Stimulated activated CD4-positive, alpha-beta T cell treated with anti-CD3 and anti-CD28 coated beads, Interleukin-4, amount 100 ng/mL, for 4 hours (primary cell): Measurements from ENCODE around the gene MCTS1.
"Not testable (repeated sequence)": the region's sequence is repeated elsewhere in the genome, so short reads cannot be mapped to it uniquely, and the experiment has no call there.

Experiments
- DNase-seq, 2 experiments: peaks; one replicate each; pipeline ENCODE4 v3.0.0-alpha.2; 2020

MCTS1 gene, protein sequence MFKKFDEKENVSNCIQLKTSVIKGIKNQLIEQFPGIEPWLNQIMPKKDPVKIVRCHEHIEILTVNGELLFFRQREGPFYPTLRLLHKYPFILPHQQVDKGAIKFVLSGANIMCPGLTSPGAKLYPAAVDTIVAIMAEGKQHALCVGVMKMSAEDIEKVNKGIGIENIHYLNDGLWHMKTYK

DNA sequence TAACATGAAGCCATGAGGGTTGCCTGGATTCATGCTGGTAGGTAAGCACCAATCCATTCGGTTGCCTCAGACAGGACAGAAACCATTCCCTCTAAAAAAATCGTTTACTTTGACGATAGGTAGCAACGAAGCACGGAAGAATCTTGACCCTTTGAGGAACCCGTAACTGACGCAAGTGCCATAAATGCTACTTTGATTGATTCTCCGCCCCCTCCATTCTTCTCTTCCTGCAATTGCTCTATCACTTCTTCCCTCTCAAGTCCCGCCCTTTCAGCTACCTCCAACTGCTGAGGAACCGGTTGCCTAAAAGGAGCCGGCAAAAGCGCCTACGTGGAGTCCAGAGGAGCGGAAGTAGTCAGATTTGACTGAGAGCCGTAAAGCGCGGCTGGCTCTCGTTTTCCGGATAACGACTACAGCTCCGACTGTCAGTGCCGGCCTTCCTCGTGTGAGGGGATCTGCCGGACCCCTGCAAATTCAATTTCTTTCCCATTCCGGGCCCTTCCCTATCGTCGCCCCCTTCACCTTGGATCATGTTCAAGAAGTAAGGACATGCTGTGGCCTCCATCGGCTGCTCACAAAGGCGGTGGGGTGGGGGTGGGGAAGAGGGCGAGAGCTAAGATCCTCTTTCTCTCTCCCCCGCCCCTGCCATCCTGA, at the start of gene MCTS1:
MCTS1 (plus strand) TSS at position 395 of the 654 bp plus-strand sequence; CDS start at position 531, 136 bp downstream.
- peak; percentile 62 to 80 for DNase-seq

DNA sequence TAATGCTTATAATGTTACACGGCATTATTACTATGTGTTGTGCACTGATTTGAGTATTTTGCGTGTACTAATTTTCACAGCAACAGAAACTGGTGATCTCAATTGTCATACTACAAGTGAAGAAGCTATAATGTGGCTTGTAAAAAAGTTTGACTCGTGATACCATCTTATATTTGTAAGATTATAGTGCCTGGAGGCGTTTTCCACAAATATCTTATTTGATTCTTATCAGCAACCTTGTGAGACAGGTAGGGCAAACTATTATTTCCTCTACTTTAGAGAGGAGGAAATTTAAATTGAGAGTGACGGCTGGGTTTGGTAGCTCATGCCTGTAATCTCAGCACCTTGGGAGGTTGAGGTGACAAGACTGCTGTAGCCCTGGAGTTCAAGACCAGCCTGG, 47.6 kb upstream of the MCTS1 start:
- no peak for DNase-seq

DNA sequence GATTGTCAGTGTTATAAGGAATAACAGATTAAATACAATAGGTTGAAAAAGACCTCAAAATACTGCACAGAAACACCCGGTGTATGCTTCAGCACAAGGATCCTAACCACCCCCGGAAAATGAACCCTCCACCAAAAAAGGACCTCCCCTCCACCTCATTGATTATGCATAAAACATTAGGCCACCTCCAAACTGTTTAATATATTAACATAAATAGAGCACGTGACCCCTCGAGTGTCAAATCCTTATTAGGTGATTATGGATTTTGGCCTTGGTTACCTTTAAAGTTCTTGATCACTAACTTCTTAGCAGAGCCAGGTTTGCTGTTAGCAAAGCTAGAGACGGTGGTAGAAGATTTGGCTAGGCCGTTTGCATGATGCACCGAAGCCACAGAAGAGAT, 44.1 kb upstream of the MCTS1 start:
- no peak for DNase-seq

DNA sequence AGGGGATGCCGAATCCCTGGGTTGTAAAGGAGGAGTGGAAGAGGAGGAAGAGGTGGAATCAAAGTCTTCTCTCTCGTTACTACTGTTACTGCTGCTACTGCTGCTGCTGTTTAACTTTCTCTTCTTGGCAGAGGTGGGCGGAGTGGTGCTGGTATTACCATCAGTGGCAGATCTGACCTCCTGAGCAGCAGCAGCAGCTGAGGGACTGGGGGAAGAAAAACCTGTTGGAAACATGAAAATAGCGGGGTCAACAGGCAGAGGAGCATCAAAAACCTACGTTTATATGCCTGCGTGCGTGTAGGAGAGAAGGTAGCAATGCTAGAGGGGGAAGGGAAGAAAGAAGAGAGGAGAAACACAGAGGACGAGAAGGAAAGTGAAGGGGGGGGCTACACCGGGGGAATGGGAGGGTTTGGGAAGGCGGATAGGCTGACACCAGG, 43.5 kb upstream of the MCTS1 start:
- peak; percentile 10 to 27 for DNase-seq

DNA sequence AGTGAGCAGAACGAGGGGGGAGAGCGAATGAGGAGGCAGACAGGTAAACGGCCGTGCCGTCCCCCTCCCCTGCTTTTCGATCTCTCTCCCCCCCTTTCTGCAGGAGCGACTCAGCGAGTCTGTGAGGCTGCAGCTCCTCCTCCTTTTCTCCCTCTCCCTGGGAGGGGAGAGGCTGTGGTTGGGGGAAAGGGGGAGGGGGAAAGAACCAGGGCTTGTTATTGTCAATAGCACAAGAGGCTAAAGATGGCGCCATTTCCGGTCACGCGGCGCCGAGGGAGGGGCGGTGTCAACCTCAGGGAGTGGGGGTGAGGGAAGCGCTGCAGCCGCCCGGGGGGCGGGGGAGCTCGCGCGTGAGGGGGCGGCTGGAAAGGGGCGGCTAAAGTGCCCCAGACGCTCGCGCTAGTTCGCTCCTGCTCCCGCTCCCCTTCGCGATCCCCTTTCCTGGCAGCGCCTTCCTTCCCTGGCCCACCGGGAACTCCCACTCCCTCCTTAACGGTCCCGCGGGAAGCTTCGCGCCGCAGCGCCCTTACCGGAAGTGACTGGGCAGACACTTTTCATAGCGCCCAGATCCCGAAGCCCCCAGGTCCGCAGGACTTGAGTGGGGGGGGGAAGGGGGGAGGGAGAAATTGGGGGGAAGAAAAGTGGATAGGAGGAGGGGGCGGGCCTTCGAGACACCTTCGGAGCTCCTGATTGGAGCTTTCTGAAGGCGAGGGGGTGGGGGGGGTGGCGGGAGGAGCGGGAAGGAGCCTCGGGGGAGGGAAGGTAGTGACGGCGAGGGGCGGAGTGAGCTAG, 42.9 kb upstream of the MCTS1 start, which contains the start of gene CUL4B:
CUL4B (minus strand) TSS at position 121 of the 792 bp plus-strand sequence. CDS start 324 bp downstream, outside the sequence.
- DNase-seq, result peak; percentile 82 to 90

DNA sequence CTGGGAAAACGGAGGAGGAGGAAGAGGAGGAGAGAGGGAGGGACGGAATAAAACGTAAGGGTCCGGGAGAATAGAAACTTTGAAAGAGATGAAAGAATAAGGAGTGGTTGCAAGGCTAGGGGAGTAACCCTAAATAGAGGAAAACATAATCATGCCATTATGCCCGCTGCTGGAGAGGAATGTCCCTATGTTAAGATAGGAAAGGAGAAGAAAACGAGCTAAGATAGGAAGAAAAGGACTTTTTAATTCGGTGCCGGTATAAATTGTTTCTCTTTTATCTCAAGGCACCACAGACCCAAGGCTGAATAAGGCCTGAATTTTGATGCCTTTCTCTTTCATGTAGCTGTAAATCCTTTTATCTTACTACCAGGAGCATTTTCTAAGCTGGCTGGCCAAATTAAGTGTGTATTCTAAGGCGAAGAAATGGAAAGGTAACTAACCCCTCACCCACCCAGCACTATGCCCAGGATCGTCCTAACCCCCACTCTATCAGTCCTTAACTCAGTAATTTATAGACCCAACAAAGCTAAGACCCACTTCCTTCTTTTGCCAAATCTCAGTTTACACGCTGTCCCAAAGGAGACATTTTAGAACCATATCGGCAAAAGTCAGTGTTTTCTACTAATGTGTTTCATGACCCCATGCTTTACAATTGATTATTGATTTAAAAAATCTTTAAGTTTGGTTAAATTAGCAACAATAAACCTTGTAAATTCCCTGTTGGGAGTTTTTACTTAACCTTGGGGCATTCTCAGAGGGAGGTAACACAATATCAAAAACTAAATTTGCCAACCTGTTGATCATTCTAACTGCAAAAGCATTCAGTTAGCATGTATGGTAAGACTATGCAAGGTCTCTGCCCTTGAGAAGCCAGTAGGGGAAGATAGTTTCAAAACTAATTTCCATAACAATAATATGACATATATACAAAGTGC, 42.0 kb upstream of the MCTS1 start:
- DNase-seq, result no peak

DNA sequence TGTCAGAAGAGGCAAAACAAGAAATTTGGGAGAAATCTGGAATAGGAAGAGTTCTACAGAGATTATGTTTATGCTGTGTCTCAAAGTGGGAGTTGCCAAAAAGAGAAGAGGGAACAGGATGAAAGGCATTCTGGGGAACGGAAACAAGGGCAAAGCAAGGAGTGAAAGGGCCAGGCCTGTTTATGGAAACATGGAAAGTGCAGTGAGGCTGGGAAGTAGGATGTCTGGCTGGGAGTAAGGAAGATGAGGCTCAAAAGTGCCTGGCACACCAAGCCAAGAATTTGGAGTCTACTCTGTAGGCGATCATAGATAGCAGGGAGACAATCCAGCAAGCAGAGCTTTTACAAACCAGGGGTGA, 41.4 kb upstream of the MCTS1 start:
- no peak for DNase-seq

DNA sequence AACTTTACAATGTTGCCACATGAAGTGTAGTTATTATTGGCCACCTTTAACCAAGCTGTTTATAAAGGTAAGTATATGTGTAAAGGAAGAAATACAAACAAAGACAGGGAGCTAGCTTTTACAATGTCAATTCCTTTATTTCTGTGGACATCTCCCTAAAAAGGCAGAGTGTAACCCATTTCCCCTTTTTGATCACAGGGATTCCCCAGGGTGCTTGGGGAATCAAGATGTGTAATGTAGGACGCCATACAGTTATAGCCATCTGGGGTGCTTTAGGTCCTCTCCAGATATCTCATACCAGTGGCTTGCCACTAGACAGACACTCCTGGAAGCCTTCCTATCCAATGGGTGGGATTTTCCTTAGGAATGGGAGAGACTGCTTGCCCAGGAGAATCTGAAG, 39.0 kb upstream of the MCTS1 start:
- DNase-seq, result no peak

DNA sequence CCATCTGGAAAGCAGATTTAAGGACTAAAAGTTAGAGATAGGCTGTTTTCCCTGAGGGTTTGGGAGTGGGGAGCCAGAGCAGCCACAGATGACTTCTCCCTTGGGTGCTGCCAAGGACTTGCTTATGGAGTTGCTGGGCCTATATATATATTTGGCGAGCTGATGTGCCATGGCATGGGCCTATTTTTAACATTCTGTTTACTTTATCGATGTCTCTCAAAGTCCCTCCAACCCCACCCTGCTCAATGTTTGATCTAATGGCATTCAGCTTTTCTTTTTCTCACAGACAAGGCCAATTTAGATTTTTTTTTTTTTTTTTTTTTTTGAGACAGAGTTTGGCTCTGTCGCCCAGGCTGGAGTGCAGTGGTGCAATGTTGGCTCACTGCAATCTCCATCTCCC, 37.1 kb upstream of the MCTS1 start:
- no peak for DNase-seq

DNA sequence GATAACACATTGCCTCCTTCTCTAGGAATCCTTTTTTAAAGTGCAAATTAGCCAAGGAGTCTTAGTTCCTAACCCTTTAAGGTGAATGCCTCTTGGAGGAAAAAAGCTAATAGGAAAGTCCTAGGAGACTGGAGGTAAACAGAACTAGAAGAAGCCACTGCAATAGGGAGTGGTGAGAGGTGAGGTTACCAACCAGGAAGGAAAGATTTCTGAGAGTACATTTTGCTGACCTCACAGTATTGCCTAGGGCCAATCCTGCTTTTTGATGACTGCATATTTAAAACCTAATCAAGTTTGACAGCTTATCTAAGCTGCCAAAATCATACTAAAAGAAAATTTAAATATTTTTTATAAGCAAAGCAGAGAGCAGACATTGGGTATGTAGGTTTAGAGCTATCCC, 35.9 kb upstream of the MCTS1 start:
- no peak for DNase-seq

DNA sequence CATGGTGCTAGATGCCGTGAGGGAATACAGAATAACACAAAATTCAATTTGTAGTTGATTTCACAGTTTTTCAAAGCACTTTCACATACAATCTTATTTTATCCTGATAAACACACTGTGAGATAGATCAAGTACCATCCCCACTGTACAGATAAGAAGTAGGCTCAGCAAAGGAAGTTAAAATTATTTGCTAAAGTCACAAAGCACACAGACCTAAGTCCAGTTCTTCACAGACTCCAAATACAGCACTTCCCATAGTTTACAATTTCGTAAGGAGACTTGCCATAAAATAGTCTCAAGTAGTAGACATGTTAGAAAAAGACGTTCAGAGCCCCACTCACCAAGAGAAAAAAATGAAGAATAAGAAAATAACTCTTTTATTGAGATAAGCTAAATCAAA, 35.3 kb upstream of the MCTS1 start:
- DNase-seq, result no peak

DNA sequence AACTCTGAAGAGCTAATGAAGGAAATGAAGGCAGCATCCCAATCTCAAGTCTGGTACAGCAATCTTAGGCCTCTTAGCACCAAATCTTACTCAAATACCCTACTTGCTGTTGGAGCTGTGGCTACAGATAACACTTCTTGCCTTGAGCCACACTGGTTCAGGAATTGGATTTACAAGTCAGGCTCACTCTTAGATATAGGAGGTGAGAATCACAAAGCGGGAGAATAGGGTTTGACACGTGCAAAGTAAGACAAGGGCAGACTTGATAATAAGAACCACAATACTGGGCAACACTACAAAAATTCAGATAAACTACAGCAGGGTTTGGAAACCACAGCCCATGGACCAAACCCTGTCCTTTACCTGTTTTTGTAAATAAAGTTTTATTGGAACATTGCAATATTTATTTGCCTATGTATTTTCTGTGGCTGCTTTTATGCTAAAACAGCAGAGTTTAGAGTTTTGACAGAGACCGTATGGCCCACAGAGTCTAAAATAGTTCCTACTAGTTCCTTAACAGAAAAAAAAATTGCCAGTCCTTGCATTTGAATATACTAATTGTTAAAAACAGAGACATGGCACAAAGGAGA, 33.8 kb upstream of the MCTS1 start:
- no peak for DNase-seq

DNA sequence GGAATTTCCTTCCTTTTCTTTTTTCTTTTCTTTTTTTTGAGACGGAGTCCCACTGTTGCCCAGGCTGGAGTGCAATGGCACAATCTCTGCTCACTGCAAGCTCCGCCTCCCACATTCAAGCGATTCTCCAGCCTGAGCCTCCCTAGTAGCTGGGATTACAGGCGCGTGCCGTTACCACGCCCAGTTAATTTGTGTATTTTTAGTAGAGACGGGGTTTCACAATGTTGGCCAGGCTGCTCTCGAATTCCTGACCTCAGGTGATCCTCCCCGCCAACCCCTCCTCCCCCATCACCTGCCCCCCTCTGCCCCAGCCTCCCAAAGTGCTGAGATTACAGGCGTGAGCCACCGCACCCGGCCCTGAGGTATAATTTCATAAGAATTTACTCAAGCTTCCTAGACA, 30.1 kb upstream of the MCTS1 start:
- DNase-seq, result not testable (repeated sequence)

DNA sequence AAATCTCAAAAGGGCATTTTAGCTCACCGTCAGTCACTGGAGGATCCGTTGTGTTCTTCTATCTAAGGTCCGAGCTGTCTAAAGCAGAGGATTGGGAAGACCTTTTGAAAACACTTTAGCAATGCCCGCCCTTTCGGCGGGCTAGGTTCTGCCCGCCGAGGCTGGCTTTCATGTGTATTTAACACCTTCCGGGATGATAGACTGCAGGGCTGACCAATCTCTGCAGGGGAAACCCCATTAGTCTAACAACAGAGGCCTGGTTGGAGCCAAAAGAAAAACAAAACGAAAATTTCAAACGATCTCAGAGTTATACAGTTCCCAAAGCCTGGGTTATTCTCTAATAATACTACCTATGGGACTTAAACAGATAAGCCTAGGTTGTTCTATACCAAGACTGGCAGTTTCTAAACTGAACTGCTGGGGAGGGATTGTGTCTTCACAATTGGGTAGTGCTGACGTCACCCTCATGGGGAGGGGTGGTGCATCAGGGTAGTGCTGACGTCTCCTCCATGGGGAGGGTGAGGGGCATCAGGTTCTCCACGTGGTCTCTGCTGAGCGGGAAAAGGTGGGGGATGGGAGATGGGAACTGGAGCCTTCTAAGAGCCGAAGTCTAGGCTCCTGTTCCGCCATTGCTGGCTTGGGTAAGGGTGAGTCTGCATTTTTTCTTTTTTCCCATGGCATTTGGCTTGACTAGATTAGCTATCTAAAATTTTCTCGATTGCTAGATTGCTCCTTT, 28.4 kb upstream of the MCTS1 start:
- no peak for DNase-seq

DNA sequence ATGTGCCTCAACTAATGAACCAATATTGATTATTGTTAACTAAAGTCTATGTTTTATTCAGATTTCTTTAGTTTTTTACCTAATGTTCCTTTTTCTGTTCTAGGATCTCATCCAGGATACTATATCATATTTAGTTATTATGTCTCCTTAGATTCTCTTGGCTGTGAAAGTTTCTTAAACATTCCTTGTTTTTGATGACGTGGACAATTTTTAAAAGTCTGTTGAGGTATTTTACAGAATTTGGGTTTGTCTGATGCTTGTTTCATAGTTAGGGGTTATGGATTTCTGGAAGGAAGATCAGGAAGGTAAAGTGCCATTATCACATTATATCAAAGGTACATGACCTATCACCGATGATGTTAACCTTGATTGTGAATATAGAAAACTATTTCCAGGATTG, 18.2 kb upstream of the MCTS1 start:
- no peak for DNase-seq

DNA sequence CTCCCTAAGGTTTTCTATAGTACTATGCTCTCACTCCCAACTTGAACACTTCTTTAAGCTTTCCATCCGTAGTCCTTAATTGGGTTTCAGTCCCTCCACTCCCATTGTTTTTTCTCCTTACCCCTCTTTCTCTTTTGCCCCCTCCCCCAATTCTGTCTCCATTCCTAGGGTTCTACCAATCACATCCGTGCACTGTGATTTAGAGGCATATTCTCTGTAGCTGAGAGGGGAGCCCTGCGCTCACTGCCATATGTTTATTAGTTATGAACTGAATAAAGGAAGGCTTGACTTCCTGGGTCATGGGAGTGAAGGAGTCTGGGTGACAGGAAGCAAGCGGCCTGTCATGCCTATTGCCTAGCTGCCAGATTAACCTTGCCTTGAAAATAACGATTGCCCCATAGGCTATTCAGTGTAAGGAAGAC, 471 bp downstream of the MCTS1 start:
- peak in 1 of 2 experiments; percentile 7 for DNase-seq

DNA sequence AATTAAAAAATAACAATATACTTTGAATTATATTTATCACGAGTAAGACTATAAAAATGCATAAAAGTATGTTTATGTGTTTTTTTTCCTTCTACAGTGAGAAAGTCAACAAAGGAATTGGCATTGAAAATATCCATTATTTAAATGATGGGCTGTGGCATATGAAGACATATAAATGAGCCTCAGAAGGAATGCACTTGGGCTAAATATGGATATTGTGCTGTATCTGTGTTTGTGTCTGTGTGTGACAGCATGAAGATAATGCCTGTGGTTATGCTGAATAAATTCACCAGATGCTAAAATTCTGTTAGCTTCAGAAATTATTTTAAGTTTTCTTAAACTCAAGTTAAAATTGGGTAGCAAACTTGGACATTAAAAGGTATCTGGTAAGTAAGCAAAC, 8.2 kb downstream of the MCTS1 start:
- DNase-seq, result no peak

DNA sequence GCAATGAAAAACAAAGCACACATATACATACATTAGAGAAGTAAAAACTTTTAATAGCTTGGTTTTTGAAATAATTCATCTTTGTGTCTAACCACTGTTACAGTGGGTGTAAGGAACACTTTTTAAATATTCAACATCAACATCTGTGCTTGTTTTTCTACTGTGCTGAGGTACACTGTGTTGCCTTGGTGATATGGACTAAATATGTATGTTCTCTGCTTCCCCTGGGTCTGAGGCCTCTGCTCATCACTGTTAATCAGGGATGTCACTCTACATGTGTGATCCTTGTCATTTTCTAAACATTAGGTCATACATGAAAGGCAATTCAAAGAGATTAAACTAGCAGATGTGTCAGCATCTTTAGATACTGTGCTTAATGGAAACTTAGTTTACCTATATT, 10.9 kb downstream of the MCTS1 start:
- no peak for DNase-seq

DNA sequence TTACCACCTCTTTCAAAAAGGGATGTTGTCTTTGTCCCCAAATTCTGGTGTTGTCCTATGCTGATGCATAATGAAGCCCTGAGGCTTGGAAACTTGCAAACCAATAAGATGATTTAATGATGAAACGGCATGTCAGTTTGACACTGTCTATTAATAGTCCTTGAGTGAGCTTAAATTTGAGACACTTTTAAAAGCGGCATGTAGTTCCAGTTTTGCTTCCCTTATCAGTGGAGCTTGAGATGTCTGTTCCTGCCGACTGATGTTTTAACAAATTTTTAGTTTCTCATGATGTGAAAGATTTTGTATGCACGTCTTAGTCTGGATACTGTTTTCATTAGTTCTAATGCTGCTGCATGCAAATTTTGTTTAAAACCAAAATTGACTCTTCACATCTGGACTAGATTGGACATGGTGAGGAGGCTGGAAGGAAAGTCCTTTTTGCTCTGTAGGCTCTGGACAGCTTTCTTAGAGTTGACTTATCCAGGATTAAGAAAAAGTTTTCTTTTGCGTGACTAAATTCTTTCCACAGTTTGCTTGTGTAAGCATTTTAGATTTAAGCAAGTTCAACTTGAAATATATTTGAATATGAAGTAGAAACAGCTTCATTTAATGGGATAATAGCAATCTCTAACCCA, 14.2 kb downstream of the MCTS1 start:
- DNase-seq, result no peak

DNA sequence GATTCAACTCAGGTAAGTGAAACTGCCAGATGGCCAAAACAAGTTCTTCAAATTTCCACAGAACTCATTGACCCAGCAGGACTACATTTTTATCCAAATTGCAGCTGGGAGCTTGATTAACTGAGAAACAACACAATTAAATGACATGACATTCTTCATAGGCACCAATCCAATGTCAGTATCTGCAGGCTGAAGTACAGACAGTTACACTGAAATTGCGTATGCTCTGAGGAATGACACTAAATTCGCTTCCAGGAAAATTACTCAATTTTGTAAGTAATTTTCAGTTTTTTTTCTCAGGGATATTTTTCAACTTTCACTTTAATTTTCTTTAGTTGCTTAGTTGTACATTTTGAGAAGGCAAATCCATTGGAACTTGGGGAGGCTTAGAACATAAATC, 21.5 kb downstream of the MCTS1 start:
- no peak for DNase-seq
